K562 treated with DMSO at 1 percent for 24 hours (cell line): ENCODE results near the gene NR1H2. TPM values are rescaled to one million over a fixed set of nuclear protein-coding genes. Genes with fewer than 3 reads are reported as not detected.

ENCODE experiments used
- total RNA-seq: library from RNA; unstranded; fragments of 300-600 nt; gene quantifications from 2 replicates; pipeline ENCODE4 v1.2.3, GENCODE V29; 2022; ENCODE audit warnings: low read depth; ENCODE audit not compliant: insufficient read depth

Gene NR1H2
- total RNA-seq: 87.8 and 97.7 TPM in 2 replicates

GRCh38 chr19:50376166-50377050, at the start of gene NR1H2:
TSS of gene NR1H2 (plus strand) at chr19:50376457. CDS start at chr19:50377606, 1,149 bp downstream.

GRCh38 chr19:50329146-50329925, 46.9 kb upstream of the NR1H2 start, which contains the start of gene KCNC3:
TSS of gene KCNC3 (minus strand) at chr19:50329377. CDS start at chr19:50329082, 295 bp downstream.

GRCh38 chr19:50365434-50366306, 10.6 kb upstream of the NR1H2 start, which contains the start of gene NAPSA:
TSS of gene NAPSA (minus strand) at chr19:50365639. CDS start at chr19:50365621, 18 bp downstream.

GRCh38 chr19:50383852-50384684, 7.8 kb downstream of the NR1H2 start, which contains the start of gene POLD1:
TSS of gene POLD1 (plus strand) at chr19:50384347. CDS start at chr19:50398852, 14,505 bp downstream.

GRCh38 chr19:50418176-50419021, 42.1 kb downstream of the NR1H2 start, which contains the start of gene SPIB:
TSS of gene SPIB (plus strand) at chr19:50418938. CDS start at chr19:50418963, 25 bp downstream.

GRCh38 chr19:50432221-50433028, 56.2 kb downstream of the NR1H2 start, which contains the start of gene MYBPC2:
TSS of gene MYBPC2 (plus strand) at chr19:50432892. CDS start at chr19:50432954, 62 bp downstream.

Other genes starting within 250 kb of the NR1H2 start
- not detected in 2 replicates for gene IZUMO2, start 213.2 kb upstream of the NR1H2 start, total RNA-seq
- gene MYH14, start 172.8 kb upstream of the NR1H2 start, total RNA-seq: 2.7 and 3.1 TPM in 2 replicates
- 11.9 and 12.8 TPM in 2 replicates for gene KCNC3, start 47.1 kb upstream of the NR1H2 start, total RNA-seq
- gene NAPSA, start 10.8 kb upstream of the NR1H2 start, total RNA-seq: 3.3 and 4.1 TPM in 2 replicates
- 287 and 326 TPM in 2 replicates for gene POLD1, start 7.9 kb downstream of the NR1H2 start, total RNA-seq
- gene SPIB, start 42.5 kb downstream of the NR1H2 start, total RNA-seq: 0.60 and 0.97 TPM in 2 replicates
- gene MYBPC2, start 56.4 kb downstream of the NR1H2 start, total RNA-seq: 0.16 TPM in 1 of 2 replicates, not detected in the other
- 116 and 120 TPM in 2 replicates for gene EMC10, start 100.0 kb downstream of the NR1H2 start, total RNA-seq
- gene GARIN5A, start 100.4 kb downstream of the NR1H2 start, total RNA-seq: 4.2 and 6.0 TPM in 2 replicates
- gene JOSD2, start 134.7 kb downstream of the NR1H2 start, total RNA-seq: 31.3 and 32.6 TPM in 2 replicates
- gene ASPDH, start 137.5 kb downstream of the NR1H2 start, total RNA-seq: 2.6 and 3.9 TPM in 2 replicates
- gene LRRC4B, start 192.0 kb downstream of the NR1H2 start, total RNA-seq: 15.2 and 15.9 TPM in 2 replicates